GM12878 (cell line): ENCODE results near the gene RHOB. TPM values are rescaled to one million over a fixed set of nuclear protein-coding genes. Genes with fewer than 3 reads are reported as not detected.

ENCODE experiments used
- ATAC-seq: fragments of 200-7000 bp; cut with Tn5 transposase; 3 replicates; pipeline ENCODE4 v1.9.1; 2020; ENCODE audit warnings: mild to moderate bottlenecking, moderate library complexity
- BruUV-seq: library from RNA; stranded (reverse); fragments of 400-500 nt; replicated peaks from 2 replicates; lab custom pipeline; 2021; lab: Mats Ljungman, UMichigan
- CTCF ChIA-PET: fragments of 300-600 bp; sonication (Branson Sonifier 250); formaldehyde crosslinking; extraction: SDS; loops from one replicate; lab custom pipeline; 2021; ENCODE audit warnings: inconsistent platforms; lab: Yijun Ruan, JAX
- POLR2A ChIA-PET: fragments of 350-600 bp; formaldehyde crosslinking; extraction: SDS; loops from one replicate; lab custom pipeline; 2021; ENCODE audit warnings: inconsistent platforms; lab: Charles Lee
- RAD21 ChIA-PET: fragments of 300-600 bp; sonication (Branson Sonifier 250); formaldehyde crosslinking; loops from one replicate; lab custom pipeline; 2023; ENCODE audit warnings: antibody characterized with exemption; ENCODE audit not compliant: unreplicated experiment; lab: Charles Lee
- SMC1A ChIA-PET: fragments of 300-600 bp; sonication (Branson Sonifier 250); formaldehyde crosslinking; loops from one replicate; lab custom pipeline; 2023; ENCODE audit not compliant: unreplicated experiment, uncharacterized antibody; lab: Charles Lee
- DNase-seq: peaks from one replicate; pipeline ENCODE4 v3.0.0-alpha.2; 2011; ENCODE audit warnings: low read depth, low spot score
- FAIRE-seq: peaks from 3 replicates; lab custom pipeline; 2011; peaks lifted over from hg19 to GRCh38; lab: Jason Lieb, UNC
- H2AFZ ChIP-seq: 2 replicates; pipeline ENCODE4 v1.6.0; 2011; ENCODE audit warnings: low read depth, low read length, control low read depth; ENCODE audit not compliant: control insufficient read depth
- H3K27ac ChIP-seq: 2 replicates; pipeline ENCODE4 v1.5.1; 2011; ENCODE audit warnings: control low read depth; ENCODE audit not compliant: control insufficient read depth, insufficient read depth
- H3K27me3 ChIP-seq, 2 experiments: replicated peaks in 1 of 2; 2 replicates each; pipeline versions ENCODE4 v1.6.0 to v1.6.1; 2011; ENCODE audit warnings: low read length in 1 of 2; ENCODE audit not compliant: control insufficient read depth in 2 of 2, insufficient read depth in 2 of 2
- H3K36me3 ChIP-seq, 2 experiments: 2 replicates each; pipeline ENCODE4 v1.5.1; 2011; ENCODE audit warnings: low read length in 1 of 2; ENCODE audit not compliant: control insufficient read depth in 2 of 2, insufficient read depth in 2 of 2
- H3K4me1 ChIP-seq: 2 replicates; pipeline ENCODE4 v1.6.1; 2011; ENCODE audit warnings: mild to moderate bottlenecking, low read length, moderate library complexity, mixed read lengths; ENCODE audit not compliant: control insufficient read depth, insufficient read depth
- H3K4me2 ChIP-seq: 2 replicates; pipeline ENCODE4 v1.6.0; 2011; ENCODE audit warnings: control low read depth; ENCODE audit not compliant: control insufficient read depth, insufficient read depth
- H3K4me3 ChIP-seq: fragments of 200-600 bp; sonication (generic); 2 replicates; pipeline ENCODE4 v1.5.1; 2016
- H3K79me2 ChIP-seq: 2 replicates; pipeline ENCODE4 v1.6.0; 2011; ENCODE audit warnings: low read length; ENCODE audit not compliant: control insufficient read depth, insufficient read depth
- H3K9ac ChIP-seq: 2 replicates; pipeline ENCODE4 v1.8.0; 2011; ENCODE audit warnings: low read length, control low read depth, mixed read lengths; ENCODE audit not compliant: control insufficient read depth, insufficient read depth
- H3K9me3 ChIP-seq: replicated peaks from 3 replicates; pipeline ENCODE4 v1.5.1; 2011; ENCODE audit warnings: mild to moderate bottlenecking, low read length; ENCODE audit not compliant: control insufficient read depth, insufficient read depth
- H4K20me1 ChIP-seq: 2 replicates; pipeline ENCODE4 v1.6.0; 2011; ENCODE audit not compliant: control insufficient read depth, insufficient read depth
- ATF2 ChIP-seq: IDR thresholded peaks from 2 replicates; pipeline ENCODE4 v1.6.1; 2012; ENCODE audit warnings: low read length, inconsistent platforms
- DPF2 ChIP-seq: fragments of 450-650 bp; IDR thresholded peaks from 2 replicates; pipeline ENCODE4 v1.6.1; 2017; ENCODE audit warnings: mild to moderate bottlenecking
- MYB ChIP-seq: fragments of 150-350 bp; IDR thresholded peaks from 2 replicates; pipeline ENCODE4 v1.6.1; 2014; ENCODE audit warnings: mild to moderate bottlenecking, low read depth, low read length, borderline replicate concordance
- POU2F2 ChIP-seq: IDR thresholded peaks from 3 replicates; pipeline ENCODE4 v1.6.1; 2011; ENCODE audit warnings: low read depth, mild to moderate bottlenecking, low read length, borderline replicate concordance
- SREBF1 ChIP-seq: IDR thresholded peaks from 2 replicates; pipeline ENCODE4 v1.6.1; 2012; ENCODE audit warnings: mild to moderate bottlenecking, low read length
- SREBF2 ChIP-seq: IDR thresholded peaks from 2 replicates; pipeline ENCODE4 v1.6.1; 2012; ENCODE audit warnings: mild to moderate bottlenecking, low read length
- ZNF207 ChIP-seq: fragments of 450-650 bp; IDR thresholded peaks from 2 replicates; pipeline ENCODE4 v1.6.1; 2014; ENCODE audit warnings: antibody characterized with exemption, mild to moderate bottlenecking, borderline replicate concordance
- ZNF217 ChIP-seq: fragments of 450-650 bp; IDR thresholded peaks from 2 replicates; pipeline ENCODE4 v1.6.1; 2017; ENCODE audit warnings: antibody characterized with exemption, mild to moderate bottlenecking
- ZZZ3 ChIP-seq: IDR thresholded peaks from 2 replicates; pipeline ENCODE4 v1.6.1; 2011; ENCODE audit warnings: low read depth; ENCODE audit not compliant: control insufficient read depth, insufficient read length
- WGBS: methylation state at CpG from one replicate; pipeline ENCODE4 v1.1.6; 2016; ENCODE audit warnings: low lambda C conversion rate; ENCODE audit not compliant: insufficient replicate concordance, insufficient coverage; ENCODE audit errors: missing lambda C conversion rate; 5-methylcytosine and 5-hydroxymethylcytosine counted together
- in situ Hi-C: fragments of 300-500 bp; cut with MboI; formaldehyde crosslinking; loops from 9 replicates; pipeline ENCODE4 v1.14.3; 2018; ENCODE audit warnings: mixed read lengths
- intact Hi-C: fragments of 100-400 bp; cut with micrococcal nuclease; formaldehyde crosslinking; loops from one replicate; pipeline ENCODE4 v1.14.2; 2022; ENCODE audit not compliant: unreplicated experiment
- polyA plus RNA-seq, 11 experiments: library from polyadenylated mRNA; depleted of rRNA in 4 of 11; unstranded in 6 of 11; stranded (reverse) in 5 of 11; fragments of >200 nt; fragmentation: Nextera tagmentation in 4 of 11; fragmentation: Illumina TruSeq in 1 of 11; extraction: Ambion mirVana in 4 of 11; extraction: Trizol in 1 of 11; gene quantifications; 1 replicate in 1 of 11; 2 replicates in 10 of 11; pipeline versions ENCODE4 v1.2.1 to v1.2.3, GENCODE V29; 2011 to 2016; ENCODE audit warnings: inconsistent platforms in 2 of 11, missing spikeins in 2 of 11, low read depth in 1 of 11
- total RNA-seq, 4 experiments: library from RNA; depleted of rRNA in 3 of 4; stranded (reverse); fragments of >200 nt in 3 of 4; fragmentation: Illumina TruSeq in 1 of 4; extraction: Trizol in 1 of 4; gene quantifications; 2 replicates each; pipeline versions ENCODE4 v1.2.1 to v1.2.3, GENCODE V29; 2013 to 2021
- TF ChIP-seq, protein P1 (sequence below): fragments of 150-350 bp; IDR thresholded peaks from 2 replicates; pipeline ENCODE4 v1.6.1; 2016; ENCODE audit warnings: low read depth, low read length

Gene RHOB
- total and polyA plus RNA-seq, 10 of the 15 experiments (the other 5 are each of a cell fraction or from before 2014, with no cell fraction given): 0.03 to 4.5 (median 1.2) TPM

DNA sequence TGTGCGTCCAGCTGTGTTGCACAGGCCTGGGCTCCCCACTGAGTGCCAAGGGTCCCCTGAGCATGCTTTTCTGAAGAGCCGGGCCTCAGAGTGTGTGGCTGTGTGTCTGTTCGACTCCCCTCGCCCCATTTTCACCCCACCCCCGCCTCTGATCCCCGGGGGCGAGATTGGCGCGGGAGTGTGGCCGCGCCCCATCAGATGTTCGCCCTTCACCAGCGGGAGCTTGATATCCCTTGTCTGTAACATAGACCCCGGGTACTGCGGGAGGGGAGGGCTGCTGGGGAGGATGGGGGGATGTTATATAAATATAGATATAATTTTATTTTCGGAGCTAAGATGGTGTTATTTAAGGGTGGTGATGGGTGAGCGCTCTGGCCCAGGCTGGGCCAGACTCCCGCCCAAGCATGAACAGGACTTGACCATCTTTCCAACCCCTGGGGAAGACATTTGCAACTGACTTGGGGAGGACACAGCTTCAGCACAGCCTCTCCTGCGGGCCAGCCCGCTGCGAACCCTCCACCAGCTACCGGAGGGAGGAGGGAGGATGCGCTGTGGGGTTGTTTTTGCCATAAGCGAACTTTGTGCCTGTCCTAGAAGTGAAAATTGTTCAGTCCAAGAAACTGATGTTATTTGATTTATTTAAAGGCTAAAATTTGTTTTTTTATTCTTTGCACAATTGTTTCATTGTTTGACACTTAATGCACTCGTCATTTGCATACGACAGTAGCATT, 1.5 kb downstream of the RHOB start:
- H4K20me1 ChIP-seq: no peaks in the 10 kb centered on the region; the same call in 1 of the 2 replicates
- DNase-seq: no peak
- no peak overlapping the region for H2AFZ ChIP-seq
- SMC1A ChIA-PET: interaction anchor here (1.9 to 3.1 kb wide), 2 partner anchors 153 to 186 kb away, joined by 8 to 9 read pairs; no protein-coding TSS in a partner anchor
- H3K9me3 ChIP-seq: no peaks in the 10 kb centered on the region; the same call in 2 of the 3 replicates
- POLR2A ChIA-PET: interaction anchor here (0.6 kb wide), 1 partner anchor 42 kb away, joined by 8 read pairs; no protein-coding TSS in a partner anchor
- peaks cover 3% of the 10 kb centered on the region for H3K4me1 ChIP-seq
- ATAC-seq: no peak
- 37% methylated on average over 24 of the region's 26 CpGs for WGBS
- no peak overlapping the region for H3K9ac ChIP-seq
- BruUV-seq: TSS peak; percentile 91
- in situ Hi-C loops (loop anchor here (25.0 kb wide), 1 partner anchor 514 kb away; no protein-coding TSS in a partner anchor), intact Hi-C loops (loop anchor here (5.0 to 10.0 kb wide), 3 partner anchors 79 to 376 kb away; partner anchors contain the start of gene LDAH)
- CTCF ChIA-PET: interaction anchor here (0.9 to 6.0 kb wide), 4 partner anchors 16 to 206 kb away, joined by 3 to 119 read pairs (median 3); no protein-coding TSS in a partner anchor
- H3K27me3 ChIP-seq: peaks cover 5 to 9% of the 10 kb centered on the region in 2 experiments; a peak in 3 of 4 replicates
- no peak for TF ChIP-seq ZNF207
- TF ChIP-seq SREBF2: no peak
- TF ChIP-seq POU2F2: 0 out of 3 replicates have a peak, but pooled peaks have one; percentile 29
- peaks cover 1% of the 10 kb centered on the region; the same call in 1 of the 2 replicates for H3K79me2 ChIP-seq
- H3K36me3 ChIP-seq: no peaks in the 10 kb centered on the region
- no peak overlapping the region for H3K4me3 ChIP-seq
- no peak for FAIRE-seq
- RAD21 ChIA-PET: interaction anchor here (1.0 to 5.5 kb wide), 5 partner anchors 68 to 203 kb away, joined by 3 to 107 read pairs (median 24); partner anchors contain the start of gene HS1BP3
- H3K27ac ChIP-seq: no peak overlapping the region
- no peak overlapping the region for H3K4me2 ChIP-seq

GRCh38 chr2:20448977-20449306, 2.1 kb downstream of the RHOB start:
- Histone ChIP-seq H3K4me3 (no peak overlapping the region), H3K9ac (no peak overlapping the region), H3K27ac (no peak overlapping the region), H3K4me1 (peaks cover 3% of the 10 kb centered on the region), H3K4me2 (no peak overlapping the region), H2AFZ (no peak overlapping the region), H4K20me1 (no peaks in the 10 kb centered on the region), H3K36me3 (no peaks in the 10 kb centered on the region), H3K27me3 (peaks cover 5 to 9% of the 10 kb centered on the region in 2 experiments; a peak in 3 of 4 replicates), H3K79me2 (peaks cover 1% of the 10 kb centered on the region; the same call in 1 of the 2 replicates), H3K9me3 (no peaks in the 10 kb centered on the region; the same call in 2 of the 3 replicates)
- in situ Hi-C loops (loop anchor here (25.0 kb wide), 1 partner anchor 513 kb away; no protein-coding TSS in a partner anchor), intact Hi-C loops (loop anchor here (5.0 to 10.0 kb wide), 3 partner anchors 78 to 376 kb away; partner anchors contain the start of gene LDAH)
- DNase-seq: no peak
- ChIA-PET CTCF (interaction anchor here (0.9 to 6.0 kb wide), 7 partner anchors 9 to 206 kb away, joined by 3 to 119 read pairs (median 3); no protein-coding TSS in a partner anchor), RAD21 (interaction anchor here (1.6 to 3.6 kb wide), 3 partner anchors 67 to 202 kb away, joined by 3 to 42 read pairs (median 24); partner anchors contain the start of gene HS1BP3), SMC1A (interaction anchor here (1.8 to 3.1 kb wide), 2 partner anchors 76 to 185 kb away, joined by 9 to 12 read pairs; no protein-coding TSS in a partner anchor), POLR2A (interaction anchor here (0.6 kb wide), 2 partner anchors 42 to 61 kb away, joined by 8 read pairs; no protein-coding TSS in a partner anchor)
- no peak for ATAC-seq
- BruUV-seq: no TSS peak
- FAIRE-seq: no peak
- WGBS: 0% methylated on average over 1 of the region's 1 CpG
- no peak for TF ChIP-seq ATF2
- TF ChIP-seq ZZZ3: no peak
- TF ChIP-seq DPF2: no peak
- TF ChIP-seq, protein P1, sequence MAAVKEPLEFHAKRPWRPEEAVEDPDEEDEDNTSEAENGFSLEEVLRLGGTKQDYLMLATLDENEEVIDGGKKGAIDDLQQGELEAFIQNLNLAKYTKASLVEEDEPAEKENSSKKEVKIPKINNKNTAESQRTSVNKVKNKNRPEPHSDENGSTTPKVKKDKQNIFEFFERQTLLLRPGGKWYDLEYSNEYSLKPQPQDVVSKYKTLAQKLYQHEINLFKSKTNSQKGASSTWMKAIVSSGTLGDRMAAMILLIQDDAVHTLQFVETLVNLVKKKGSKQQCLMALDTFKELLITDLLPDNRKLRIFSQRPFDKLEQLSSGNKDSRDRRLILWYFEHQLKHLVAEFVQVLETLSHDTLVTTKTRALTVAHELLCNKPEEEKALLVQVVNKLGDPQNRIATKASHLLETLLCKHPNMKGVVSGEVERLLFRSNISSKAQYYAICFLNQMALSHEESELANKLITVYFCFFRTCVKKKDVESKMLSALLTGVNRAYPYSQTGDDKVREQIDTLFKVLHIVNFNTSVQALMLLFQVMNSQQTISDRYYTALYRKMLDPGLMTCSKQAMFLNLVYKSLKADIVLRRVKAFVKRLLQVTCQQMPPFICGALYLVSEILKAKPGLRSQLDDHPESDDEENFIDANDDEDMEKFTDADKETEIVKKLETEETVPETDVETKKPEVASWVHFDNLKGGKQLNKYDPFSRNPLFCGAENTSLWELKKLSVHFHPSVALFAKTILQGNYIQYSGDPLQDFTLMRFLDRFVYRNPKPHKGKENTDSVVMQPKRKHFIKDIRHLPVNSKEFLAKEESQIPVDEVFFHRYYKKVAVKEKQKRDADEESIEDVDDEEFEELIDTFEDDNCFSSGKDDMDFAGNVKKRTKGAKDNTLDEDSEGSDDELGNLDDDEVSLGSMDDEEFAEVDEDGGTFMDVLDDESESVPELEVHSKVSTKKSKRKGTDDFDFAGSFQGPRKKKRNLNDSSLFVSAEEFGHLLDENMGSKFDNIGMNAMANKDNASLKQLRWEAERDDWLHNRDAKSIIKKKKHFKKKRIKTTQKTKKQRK: no peak
- TF ChIP-seq SREBF1: no peak
- no peak for TF ChIP-seq MYB
- TF ChIP-seq ZNF217: no peak
